ENCODE data around the gene MPV17L. TPM values are rescaled to one million over a fixed set of nuclear protein-coding genes. Genes with fewer than 3 reads are reported as not detected.
"Not testable (repeated sequence)": the region's sequence is repeated elsewhere in the genome, so short reads cannot be mapped to it uniquely, and the experiment has no call there.

Gene MPV17L
- 0.64 and 1.3 TPM in 2 replicates for total RNA-seq

DNA sequence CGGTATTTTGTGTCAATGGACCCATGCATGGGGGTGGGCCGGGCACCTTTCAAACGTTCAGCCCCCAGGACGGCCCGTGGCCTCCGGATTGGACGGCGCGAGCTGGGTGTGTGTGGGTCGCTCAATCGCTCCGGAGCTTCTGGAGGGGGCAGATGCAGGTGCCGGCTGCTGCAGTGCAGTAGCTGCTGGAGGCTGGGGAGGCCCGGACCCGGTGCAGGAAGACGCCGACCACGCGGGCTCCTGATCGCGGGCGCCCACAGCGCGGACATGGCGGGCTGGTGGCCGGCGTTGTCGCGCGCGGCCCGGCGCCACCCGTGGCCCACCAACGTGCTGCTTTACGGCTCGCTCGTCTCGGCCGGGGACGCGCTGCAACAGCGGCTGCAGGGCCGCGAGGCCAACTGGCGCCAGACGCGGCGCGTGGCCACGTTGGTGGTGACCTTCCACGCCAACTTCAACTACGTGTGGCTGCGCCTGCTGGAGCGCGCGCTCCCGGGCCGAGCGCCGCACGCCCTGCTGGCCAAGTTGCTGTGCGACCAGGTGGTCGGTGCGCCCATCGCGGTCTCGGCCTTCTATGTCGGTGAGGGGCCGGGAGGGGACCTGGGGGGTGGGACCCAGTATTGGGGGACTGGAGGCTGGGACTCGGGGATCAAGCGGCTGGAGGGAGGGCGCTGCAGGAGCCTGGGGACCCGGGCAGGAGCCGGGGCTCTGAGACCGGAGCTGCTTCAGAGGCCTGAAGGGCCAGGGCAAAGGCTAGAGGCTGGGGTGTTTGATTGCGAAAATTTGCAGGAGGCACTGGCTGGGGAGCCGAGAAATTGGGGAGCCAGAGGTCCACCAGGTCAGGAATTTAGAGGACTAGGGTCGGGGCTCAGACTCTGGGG is at the start of gene MPV17L:
TSS of gene MPV17L (plus strand) at position 124 of the 878 bp plus-strand sequence. CDS start at position 268, 144 bp downstream.
- not testable (repeated sequence) for DNase-seq (ENCODE audit: low read depth)
- peak within 1 kb of the TSS; percentile 35 for H3K4me3 ChIP-seq (ENCODE audit: low read depth, low read length)

DNA sequence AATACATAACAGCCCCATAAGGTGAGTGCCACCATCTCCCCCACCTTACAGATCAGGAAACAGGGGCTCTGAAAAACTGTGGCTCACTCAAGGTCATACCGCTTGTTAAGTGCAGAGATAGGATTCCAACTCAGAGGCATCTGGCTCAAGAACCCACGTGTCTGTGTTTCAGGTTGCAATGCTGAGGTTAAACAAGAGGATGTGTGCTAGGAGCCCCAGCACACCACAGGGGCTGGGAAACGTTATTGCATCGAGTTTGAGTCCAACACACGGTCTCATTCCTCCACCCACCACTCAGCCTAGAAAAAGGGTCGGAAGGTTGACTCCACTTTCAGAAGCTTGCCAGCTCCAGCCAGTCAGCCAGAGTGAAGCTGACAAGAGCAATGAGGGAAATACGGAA is 46.8 kb upstream of the MPV17L start:
- H3K4me3 ChIP-seq (ENCODE audit: low read depth, low read length); DNase-seq (ENCODE audit: low read depth): not testable (repeated sequence)

DNA sequence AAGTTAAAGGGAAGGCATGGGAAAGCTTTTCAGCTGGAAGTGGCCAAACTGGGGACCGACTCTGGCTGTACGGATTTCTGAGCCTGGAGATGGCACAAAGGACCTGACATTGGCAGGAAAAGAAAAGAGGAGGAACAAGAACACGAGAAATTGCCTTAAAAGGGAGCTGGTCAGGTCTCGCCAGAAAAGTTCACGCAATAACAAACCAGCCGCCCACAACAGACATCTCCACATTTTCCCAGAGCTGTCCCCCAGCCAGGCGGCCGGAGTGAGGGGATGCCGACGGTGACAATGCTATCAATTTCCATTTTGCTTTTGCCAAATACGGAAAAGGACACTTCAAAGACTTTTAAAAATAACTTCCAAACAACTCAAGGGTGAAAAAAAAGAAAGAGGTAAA is 44.3 kb upstream of the MPV17L start:
- not testable (repeated sequence) for H3K4me3 ChIP-seq (ENCODE audit: low read depth, low read length); DNase-seq (ENCODE audit: low read depth)

DNA sequence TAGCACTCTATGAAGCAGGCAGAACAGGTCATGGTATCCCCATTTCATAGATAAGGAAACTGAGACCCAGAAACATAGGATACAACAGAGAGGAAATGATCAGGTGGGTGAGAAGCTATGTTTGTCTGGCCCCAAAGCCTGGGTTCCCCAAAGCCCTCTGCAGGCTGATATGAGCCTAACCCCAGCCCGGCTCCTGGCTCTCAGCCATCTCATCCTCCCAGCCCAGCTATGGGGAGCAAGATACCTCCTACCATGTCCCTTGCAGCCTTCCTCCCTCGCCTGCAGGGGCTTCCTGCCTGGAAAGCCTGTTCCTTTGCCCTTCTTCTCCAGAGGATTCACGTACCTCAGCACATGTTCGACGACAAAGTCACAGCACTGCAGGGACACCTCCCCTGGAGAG is 43.8 kb upstream of the MPV17L start:
- not testable (repeated sequence) for DNase-seq (ENCODE audit: low read depth); H3K4me3 ChIP-seq (ENCODE audit: low read depth, low read length)

DNA sequence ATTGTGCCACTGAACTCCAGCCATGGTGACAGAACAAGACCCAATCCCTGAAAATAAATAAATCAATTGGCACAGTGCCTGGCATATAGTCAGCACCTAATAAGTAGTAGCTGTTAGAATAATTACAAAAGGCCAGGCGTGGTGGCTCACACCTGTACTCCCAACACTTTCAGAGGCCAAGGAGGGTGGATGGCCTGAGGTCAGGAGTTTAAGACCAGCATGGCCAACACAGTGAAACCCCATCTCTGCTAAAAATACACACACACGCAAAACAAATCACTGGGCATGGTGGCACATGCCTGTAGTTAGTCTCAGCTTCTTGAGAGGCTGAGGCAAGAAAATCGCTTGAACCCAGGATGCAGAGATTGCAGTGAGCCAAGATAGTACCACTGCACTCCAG is 42.7 kb upstream of the MPV17L start:
- not testable (repeated sequence) for DNase-seq (ENCODE audit: low read depth); H3K4me3 ChIP-seq (ENCODE audit: low read depth, low read length)

DNA sequence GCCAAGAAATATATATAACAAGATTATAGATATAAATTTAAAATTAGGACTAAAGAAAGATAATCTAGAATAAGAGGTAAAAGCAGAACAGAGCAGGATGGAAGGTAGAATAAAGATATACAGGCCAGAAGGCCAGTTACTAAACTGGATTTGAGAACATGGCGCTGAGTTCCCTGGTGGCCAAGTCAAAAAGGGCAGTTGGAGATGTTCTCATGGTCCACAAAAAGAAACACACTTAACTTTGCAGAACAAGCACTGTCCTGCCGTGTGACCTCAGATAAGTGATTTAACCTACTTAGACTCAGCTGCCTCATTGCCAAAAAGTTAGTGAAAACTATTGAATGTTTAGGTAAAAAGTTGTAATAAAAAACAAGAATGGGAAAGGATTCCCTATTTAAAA is 40.7 kb upstream of the MPV17L start:
- H3K4me3 ChIP-seq (ENCODE audit: low read depth, low read length); DNase-seq (ENCODE audit: low read depth): not testable (repeated sequence)

DNA sequence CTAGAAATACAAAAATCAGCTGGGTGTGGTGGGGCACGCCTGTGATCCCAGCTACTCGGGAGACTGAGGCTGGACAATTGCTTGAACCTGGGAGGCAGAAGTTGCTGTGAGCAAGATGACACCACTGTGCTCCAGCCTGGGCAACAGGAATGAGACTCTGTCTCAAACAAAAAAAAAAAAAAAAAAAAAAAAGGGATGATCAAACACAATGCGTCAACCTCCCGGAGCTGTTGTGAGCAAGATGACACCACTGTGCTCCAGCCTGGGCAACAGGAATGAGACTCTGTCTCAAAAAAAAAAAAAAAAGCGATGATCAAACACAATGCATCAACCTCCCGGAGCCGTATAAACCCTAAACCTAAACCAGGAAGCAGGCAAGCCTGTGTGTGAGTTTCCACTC is 38.1 kb upstream of the MPV17L start:
- not testable (repeated sequence) for DNase-seq (ENCODE audit: low read depth); H3K4me3 ChIP-seq (ENCODE audit: low read depth, low read length)

DNA sequence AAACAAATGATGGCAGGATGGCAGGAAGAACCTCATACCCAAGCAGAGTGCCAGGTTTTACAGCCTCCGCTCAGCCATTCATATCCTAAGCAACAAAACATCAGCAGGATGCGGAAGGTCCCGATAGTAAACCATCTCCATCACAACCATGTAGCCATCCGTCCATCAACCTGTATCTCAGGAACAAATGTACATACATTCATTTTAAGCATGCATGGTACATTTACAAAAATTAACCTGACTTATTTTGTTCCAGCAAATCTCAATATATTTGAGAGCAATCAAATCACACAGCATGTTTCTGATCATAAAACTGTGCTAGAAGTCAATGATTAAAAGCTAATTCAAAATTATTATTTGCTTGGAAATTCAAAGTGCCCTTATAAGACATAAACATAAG is 17.4 kb upstream of the MPV17L start, which contains the start of gene NPIPA5:
TSS of gene NPIPA5 (minus strand) at position 101 of the 400 bp plus-strand sequence. CDS start at position 101, 0 bp downstream.
- not testable (repeated sequence) for H3K4me3 ChIP-seq (ENCODE audit: low read depth, low read length); DNase-seq (ENCODE audit: low read depth)

DNA sequence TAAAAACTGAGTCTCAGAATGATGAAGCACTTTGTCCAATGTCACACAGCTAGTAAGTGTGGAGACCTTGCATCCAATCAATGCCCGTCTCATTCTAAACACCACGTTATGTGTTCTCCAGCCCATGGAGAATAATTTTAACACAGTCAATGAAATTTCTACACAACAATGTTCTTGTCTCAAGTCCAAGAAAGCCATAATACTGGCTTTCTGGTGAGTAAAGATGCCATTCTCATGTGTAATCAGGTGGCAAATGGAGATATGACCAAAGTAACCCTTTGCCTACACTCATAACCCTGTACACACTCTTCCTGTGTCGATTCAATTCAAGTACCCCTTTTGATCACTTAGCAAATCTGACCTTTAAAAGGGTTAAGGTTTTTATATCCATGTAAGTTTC is 12.7 kb upstream of the MPV17L start:
- DNase-seq (ENCODE audit: low read depth); H3K4me3 ChIP-seq (ENCODE audit: low read depth, low read length): not testable (repeated sequence)

DNA sequence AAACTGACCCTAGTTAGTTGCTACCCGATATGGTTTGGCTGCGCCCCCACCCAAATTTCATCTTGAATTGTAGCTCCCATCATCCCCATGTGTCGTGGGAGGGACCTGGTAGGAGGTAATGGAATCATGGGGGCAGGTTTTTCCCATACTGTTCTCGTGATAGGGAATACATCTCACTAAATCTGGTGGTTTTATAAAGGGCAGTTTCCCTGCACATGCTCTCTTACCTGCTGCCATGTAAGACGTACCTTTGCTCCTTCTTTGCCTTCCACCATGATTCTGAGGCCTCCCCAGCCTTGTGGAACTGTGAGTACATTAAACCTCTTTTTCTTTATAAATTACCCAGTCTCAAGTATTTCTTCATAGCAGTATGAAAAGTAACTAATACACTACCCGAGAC is 7.5 kb upstream of the MPV17L start:
- not testable (repeated sequence) for H3K4me3 ChIP-seq (ENCODE audit: low read depth, low read length); DNase-seq (ENCODE audit: low read depth)

DNA sequence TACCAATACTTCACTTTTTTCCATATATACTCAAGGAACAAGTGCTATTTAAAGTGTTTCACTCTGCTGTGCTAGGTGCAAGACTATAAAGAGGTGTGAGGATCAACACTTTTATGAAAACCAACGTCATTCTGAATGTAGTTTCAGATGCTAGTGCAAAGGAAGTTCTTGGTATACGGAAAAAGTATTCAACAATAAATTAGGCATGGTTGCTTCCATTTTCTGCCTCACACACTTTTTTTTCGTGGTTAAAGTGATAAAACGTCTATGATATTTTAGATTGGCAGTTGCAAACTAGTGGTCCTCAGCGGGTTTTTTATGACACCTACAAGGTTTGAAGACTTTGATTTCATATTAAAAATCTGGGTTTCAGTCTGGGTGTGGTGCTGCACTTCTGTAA is 5.6 kb upstream of the MPV17L start:
- not testable (repeated sequence) for DNase-seq (ENCODE audit: low read depth); H3K4me3 ChIP-seq (ENCODE audit: low read depth, low read length)

DNA sequence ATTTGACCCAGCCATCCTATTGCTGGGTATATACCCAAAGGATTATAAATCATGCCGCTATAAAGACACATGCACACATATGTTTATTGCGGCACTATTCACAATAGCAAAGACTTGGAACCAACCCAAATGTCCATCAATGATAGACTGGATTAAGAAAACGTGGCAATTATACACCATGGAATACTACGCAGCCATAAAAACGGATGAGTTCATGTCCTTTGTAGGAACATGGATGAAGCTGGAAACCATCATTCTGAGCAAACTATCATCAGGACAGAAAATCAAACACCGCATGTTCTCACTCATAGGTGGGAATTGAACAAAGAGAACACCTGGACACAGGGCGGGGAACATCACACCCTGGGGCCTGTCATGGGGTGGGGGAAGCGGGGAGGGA is 2.5 kb upstream of the MPV17L start:
- not testable (repeated sequence) for DNase-seq (ENCODE audit: low read depth); H3K4me3 ChIP-seq (ENCODE audit: low read depth, low read length)

DNA sequence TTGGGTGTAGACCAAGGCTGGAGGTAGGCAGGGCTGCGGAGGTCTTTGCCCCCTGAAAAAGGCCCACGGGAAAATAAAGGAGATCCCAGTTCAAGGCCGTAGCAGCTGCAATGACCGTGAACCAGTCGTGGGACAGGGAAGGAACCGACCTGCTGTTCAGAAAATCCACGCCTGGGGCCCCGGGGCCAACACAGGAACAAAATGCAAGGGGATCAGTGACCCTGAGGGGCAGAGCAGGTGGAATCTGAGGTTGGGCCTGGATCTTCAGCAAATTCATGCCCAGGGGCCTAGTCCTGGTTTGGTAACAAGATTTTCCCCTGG is 915 bp downstream of the MPV17L start:
- H3K4me3 ChIP-seq (ENCODE audit: low read depth, low read length); DNase-seq (ENCODE audit: low read depth): not testable (repeated sequence)

DNA sequence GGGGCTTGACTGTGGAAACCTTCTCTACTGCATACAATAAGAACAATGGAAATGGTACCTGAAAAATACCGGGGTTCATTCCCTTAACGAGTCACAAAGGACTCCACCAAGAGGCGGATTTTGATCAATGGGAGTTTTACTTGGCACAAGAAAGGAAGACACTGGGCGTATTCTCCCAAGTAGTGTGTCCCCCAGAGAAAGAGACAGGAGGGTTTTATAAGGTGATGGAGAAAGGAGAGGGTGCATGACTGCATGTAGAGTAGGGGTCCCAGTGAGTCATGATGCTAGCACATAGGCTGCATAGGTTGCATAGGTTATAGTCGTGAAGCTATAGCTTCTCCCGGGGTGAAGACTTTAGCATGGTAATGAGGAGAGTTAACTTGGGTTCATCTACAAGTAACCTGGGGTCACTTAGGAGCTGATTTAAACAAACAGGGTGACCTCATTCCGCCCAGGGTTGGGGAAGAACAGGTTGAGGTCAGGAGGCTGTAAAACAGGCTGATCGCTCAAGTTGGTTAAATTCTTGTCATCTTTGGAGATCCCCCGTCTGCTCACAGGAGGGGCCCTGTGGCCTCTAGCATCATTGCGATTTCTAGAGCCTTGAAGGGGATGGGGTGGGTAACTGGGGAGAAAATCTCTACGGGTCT is 1.5 kb downstream of the MPV17L start:
- no peak overlapping the region for H3K4me3 ChIP-seq (ENCODE audit: low read depth, low read length)
- TF ChIP-seq, protein P1, sequence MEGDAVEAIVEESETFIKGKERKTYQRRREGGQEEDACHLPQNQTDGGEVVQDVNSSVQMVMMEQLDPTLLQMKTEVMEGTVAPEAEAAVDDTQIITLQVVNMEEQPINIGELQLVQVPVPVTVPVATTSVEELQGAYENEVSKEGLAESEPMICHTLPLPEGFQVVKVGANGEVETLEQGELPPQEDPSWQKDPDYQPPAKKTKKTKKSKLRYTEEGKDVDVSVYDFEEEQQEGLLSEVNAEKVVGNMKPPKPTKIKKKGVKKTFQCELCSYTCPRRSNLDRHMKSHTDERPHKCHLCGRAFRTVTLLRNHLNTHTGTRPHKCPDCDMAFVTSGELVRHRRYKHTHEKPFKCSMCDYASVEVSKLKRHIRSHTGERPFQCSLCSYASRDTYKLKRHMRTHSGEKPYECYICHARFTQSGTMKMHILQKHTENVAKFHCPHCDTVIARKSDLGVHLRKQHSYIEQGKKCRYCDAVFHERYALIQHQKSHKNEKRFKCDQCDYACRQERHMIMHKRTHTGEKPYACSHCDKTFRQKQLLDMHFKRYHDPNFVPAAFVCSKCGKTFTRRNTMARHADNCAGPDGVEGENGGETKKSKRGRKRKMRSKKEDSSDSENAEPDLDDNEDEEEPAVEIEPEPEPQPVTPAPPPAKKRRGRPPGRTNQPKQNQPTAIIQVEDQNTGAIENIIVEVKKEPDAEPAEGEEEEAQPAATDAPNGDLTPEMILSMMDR (IDR thresholded peaks at IDR 0.05; ENCODE audit: insufficient read depth, low read depth, low read length) = no peak
- no peak for DNase-seq (ENCODE audit: low read depth)
